Bronchial epithelial cell (primary cell): ENCODE data around the gene UTP20. TPM values are rescaled to one million over a fixed set of nuclear protein-coding genes. Genes with fewer than 3 reads are reported as not detected.
A peak's percentile ranks its signal among the peaks of the same experiment; 100 is the strongest.
"Not testable (repeated sequence)": the region's sequence is repeated elsewhere in the genome, so short reads cannot be mapped to it uniquely, and the experiment has no call there.

Source experiments
- DNase-seq: peaks from one replicate; pipeline ENCODE4 v3.0.0-alpha.2; 2010; ENCODE audit warnings: low read depth
- FAIRE-seq: peaks from 2 replicates; lab custom pipeline; 2011; peaks lifted over from hg19 to GRCh38; lab: Jason Lieb, UNC
- H3K27me3 ChIP-seq: 2 replicates; pipeline ENCODE4 v1.5.1; 2011; ENCODE audit warnings: low read length; ENCODE audit not compliant: control insufficient read depth, insufficient read depth
- H3K36me3 ChIP-seq: 2 replicates; pipeline ENCODE4 v1.5.1; 2011; ENCODE audit warnings: low read length; ENCODE audit not compliant: control insufficient read depth, insufficient read depth
- H3K4me3 ChIP-seq: 2 replicates; pipeline ENCODE4 v1.5.1; 2011; ENCODE audit warnings: mild to moderate bottlenecking, low read depth, low read length, control low read depth
- CTCF ChIP-seq: IDR thresholded peaks from 2 replicates; pipeline ENCODE4 v1.5.1; 2011; ENCODE audit warnings: mild to moderate bottlenecking, moderate library complexity, low read length, control low read depth, inconsistent platforms; ENCODE audit not compliant: insufficient read depth, severe bottlenecking
- total RNA-seq: library from RNA; depleted of rRNA; stranded (reverse); fragments of >200 nt; gene quantifications from 2 replicates; pipeline ENCODE4 v1.2.1, GENCODE V29; 2014

Gene UTP20
- total RNA-seq, 1 donor from 2014 or later = 9.2 TPM

- FAIRE-seq (no peak), DNase-seq (peak; percentile 68)
- TF ChIP-seq CTCF = peak; percentile 45
- Histone ChIP-seq H3K27me3 (no peaks in the 10 kb centered on the region), H3K4me3 (no peak overlapping the region), H3K36me3 (no peaks in the 10 kb centered on the region)
Observed at GRCh38 chr12:101414533-101415119, 134.7 kb downstream of the UTP20 start.

GRCh38 chr12:101415228-101415627 lies 135.3 kb downstream of the UTP20 start:
- no peak for DNase-seq
- TF ChIP-seq CTCF = no peak
- FAIRE-seq = no peak
- Histone ChIP-seq H3K27me3 (no peaks in the 10 kb centered on the region), H3K36me3 (no peaks in the 10 kb centered on the region), H3K4me3 (no peak overlapping the region)

GRCh38 chr12:101422066-101422465 lies 142.2 kb downstream of the UTP20 start:
- not testable (repeated sequence) for FAIRE-seq, H3K27me3 ChIP-seq, H3K4me3 ChIP-seq, H3K36me3 ChIP-seq, DNase-seq

- Histone ChIP-seq H3K27me3 (no peaks in the 10 kb centered on the region), H3K4me3 (no peak overlapping the region), H3K36me3 (no peaks in the 10 kb centered on the region)
- no peak for TF ChIP-seq CTCF
- FAIRE-seq (no peak), DNase-seq (peak; percentile 58)
Observed at GRCh38 chr12:101424620-101425019, 144.7 kb downstream of the UTP20 start.

GRCh38 chr12:101430456-101430855 lies 150.6 kb downstream of the UTP20 start:
- no peaks in the 10 kb centered on the region for H3K36me3 ChIP-seq
- DNase-seq = no peak
- H3K27me3 ChIP-seq = no peaks in the 10 kb centered on the region
- FAIRE-seq = no peak
- H3K4me3 ChIP-seq = no peak overlapping the region
- no peak for TF ChIP-seq CTCF

- no peak for TF ChIP-seq CTCF
- Histone ChIP-seq H3K36me3 (no peaks in the 10 kb centered on the region), H3K4me3 (no peak overlapping the region), H3K27me3 (no peaks in the 10 kb centered on the region)
- no peak for FAIRE-seq
- no peak for DNase-seq
Observed at GRCh38 chr12:101436136-101436535, 156.2 kb downstream of the UTP20 start.

Other genes starting within 250 kb of the UTP20 start
- under 0.01 TPM in 1 of 2 replicates, not detected in the other for gene SLC5A8, start 69.9 kb upstream of the UTP20 start, total RNA-seq
- 51.6 and 73.5 TPM in 2 replicates for gene ARL1, start 127.7 kb downstream of the UTP20 start, total RNA-seq
- gene SPIC, start 195.2 kb downstream of the UTP20 start, total RNA-seq = not detected in 2 replicates